Measurements from ENCODE around the gene MDN1. TPM values are rescaled to one million over a fixed set of nuclear protein-coding genes. Genes with fewer than 3 reads are reported as not detected.

The MDN1 gene
- total and polyA plus RNA-seq, 2 of the 8 experiments (the other 6 are each of a cell fraction or from before 2014, with no cell fraction given), result 53.5 to 179 TPM

DNA sequence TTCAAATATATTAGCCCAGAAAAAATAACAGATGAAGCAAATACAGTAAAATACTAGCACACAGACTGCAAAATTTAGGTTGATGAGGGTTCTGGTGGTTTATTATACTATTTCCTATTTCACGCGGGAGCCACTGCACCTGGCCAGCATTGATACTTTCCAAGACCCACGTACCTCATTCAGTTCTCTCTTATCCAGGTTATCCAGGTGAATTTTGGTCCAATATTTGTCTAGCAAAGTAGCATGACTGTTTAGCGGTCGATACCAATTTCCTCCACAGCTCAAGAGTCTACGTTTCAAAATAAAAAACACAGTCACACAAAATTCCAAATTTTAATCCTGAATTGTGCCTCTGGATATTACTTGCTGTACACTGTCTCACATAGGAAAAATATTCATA is 34.8 kb downstream of the MDN1 start (continued):
- TF ChIP-seq, protein P1, sequence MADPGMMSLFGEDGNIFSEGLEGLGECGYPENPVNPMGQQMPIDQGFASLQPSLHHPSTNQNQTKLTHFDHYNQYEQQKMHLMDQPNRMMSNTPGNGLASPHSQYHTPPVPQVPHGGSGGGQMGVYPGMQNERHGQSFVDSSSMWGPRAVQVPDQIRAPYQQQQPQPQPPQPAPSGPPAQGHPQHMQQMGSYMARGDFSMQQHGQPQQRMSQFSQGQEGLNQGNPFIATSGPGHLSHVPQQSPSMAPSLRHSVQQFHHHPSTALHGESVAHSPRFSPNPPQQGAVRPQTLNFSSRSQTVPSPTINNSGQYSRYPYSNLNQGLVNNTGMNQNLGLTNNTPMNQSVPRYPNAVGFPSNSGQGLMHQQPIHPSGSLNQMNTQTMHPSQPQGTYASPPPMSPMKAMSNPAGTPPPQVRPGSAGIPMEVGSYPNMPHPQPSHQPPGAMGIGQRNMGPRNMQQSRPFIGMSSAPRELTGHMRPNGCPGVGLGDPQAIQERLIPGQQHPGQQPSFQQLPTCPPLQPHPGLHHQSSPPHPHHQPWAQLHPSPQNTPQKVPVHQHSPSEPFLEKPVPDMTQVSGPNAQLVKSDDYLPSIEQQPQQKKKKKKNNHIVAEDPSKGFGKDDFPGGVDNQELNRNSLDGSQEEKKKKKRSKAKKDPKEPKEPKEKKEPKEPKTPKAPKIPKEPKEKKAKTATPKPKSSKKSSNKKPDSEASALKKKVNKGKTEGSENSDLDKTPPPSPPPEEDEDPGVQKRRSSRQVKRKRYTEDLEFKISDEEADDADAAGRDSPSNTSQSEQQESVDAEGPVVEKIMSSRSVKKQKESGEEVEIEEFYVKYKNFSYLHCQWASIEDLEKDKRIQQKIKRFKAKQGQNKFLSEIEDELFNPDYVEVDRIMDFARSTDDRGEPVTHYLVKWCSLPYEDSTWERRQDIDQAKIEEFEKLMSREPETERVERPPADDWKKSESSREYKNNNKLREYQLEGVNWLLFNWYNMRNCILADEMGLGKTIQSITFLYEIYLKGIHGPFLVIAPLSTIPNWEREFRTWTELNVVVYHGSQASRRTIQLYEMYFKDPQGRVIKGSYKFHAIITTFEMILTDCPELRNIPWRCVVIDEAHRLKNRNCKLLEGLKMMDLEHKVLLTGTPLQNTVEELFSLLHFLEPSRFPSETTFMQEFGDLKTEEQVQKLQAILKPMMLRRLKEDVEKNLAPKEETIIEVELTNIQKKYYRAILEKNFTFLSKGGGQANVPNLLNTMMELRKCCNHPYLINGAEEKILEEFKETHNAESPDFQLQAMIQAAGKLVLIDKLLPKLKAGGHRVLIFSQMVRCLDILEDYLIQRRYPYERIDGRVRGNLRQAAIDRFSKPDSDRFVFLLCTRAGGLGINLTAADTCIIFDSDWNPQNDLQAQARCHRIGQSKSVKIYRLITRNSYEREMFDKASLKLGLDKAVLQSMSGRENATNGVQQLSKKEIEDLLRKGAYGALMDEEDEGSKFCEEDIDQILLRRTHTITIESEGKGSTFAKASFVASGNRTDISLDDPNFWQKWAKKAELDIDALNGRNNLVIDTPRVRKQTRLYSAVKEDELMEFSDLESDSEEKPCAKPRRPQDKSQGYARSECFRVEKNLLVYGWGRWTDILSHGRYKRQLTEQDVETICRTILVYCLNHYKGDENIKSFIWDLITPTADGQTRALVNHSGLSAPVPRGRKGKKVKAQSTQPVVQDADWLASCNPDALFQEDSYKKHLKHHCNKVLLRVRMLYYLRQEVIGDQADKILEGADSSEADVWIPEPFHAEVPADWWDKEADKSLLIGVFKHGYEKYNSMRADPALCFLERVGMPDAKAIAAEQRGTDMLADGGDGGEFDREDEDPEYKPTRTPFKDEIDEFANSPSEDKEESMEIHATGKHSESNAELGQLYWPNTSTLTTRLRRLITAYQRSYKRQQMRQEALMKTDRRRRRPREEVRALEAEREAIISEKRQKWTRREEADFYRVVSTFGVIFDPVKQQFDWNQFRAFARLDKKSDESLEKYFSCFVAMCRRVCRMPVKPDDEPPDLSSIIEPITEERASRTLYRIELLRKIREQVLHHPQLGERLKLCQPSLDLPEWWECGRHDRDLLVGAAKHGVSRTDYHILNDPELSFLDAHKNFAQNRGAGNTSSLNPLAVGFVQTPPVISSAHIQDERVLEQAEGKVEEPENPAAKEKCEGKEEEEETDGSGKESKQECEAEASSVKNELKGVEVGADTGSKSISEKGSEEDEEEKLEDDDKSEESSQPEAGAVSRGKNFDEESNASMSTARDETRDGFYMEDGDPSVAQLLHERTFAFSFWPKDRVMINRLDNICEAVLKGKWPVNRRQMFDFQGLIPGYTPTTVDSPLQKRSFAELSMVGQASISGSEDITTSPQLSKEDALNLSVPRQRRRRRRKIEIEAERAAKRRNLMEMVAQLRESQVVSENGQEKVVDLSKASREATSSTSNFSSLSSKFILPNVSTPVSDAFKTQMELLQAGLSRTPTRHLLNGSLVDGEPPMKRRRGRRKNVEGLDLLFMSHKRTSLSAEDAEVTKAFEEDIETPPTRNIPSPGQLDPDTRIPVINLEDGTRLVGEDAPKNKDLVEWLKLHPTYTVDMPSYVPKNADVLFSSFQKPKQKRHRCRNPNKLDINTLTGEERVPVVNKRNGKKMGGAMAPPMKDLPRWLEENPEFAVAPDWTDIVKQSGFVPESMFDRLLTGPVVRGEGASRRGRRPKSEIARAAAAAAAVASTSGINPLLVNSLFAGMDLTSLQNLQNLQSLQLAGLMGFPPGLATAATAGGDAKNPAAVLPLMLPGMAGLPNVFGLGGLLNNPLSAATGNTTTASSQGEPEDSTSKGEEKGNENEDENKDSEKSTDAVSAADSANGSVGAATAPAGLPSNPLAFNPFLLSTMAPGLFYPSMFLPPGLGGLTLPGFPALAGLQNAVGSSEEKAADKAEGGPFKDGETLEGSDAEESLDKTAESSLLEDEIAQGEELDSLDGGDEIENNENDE (IDR thresholded peaks at IDR 0.05; ENCODE audit: insufficient replicate concordance, low read length), result no peak
- TF ChIP-seq, protein P2, sequence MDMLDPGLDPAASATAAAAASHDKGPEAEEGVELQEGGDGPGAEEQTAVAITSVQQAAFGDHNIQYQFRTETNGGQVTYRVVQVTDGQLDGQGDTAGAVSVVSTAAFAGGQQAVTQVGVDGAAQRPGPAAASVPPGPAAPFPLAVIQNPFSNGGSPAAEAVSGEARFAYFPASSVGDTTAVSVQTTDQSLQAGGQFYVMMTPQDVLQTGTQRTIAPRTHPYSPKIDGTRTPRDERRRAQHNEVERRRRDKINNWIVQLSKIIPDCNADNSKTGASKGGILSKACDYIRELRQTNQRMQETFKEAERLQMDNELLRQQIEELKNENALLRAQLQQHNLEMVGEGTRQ (IDR thresholded peaks at IDR 0.05; ENCODE audit: low read length), result no peak
- TF ChIP-seq FOSL1 (IDR thresholded peaks at IDR 0.05; ENCODE audit: insufficient read depth, low read depth, low read length), result no peak
- no peak for TF ChIP-seq TBP (IDR thresholded peaks at IDR 0.05; ENCODE audit: low read depth, low read length)
- TF ChIP-seq, protein P3, sequence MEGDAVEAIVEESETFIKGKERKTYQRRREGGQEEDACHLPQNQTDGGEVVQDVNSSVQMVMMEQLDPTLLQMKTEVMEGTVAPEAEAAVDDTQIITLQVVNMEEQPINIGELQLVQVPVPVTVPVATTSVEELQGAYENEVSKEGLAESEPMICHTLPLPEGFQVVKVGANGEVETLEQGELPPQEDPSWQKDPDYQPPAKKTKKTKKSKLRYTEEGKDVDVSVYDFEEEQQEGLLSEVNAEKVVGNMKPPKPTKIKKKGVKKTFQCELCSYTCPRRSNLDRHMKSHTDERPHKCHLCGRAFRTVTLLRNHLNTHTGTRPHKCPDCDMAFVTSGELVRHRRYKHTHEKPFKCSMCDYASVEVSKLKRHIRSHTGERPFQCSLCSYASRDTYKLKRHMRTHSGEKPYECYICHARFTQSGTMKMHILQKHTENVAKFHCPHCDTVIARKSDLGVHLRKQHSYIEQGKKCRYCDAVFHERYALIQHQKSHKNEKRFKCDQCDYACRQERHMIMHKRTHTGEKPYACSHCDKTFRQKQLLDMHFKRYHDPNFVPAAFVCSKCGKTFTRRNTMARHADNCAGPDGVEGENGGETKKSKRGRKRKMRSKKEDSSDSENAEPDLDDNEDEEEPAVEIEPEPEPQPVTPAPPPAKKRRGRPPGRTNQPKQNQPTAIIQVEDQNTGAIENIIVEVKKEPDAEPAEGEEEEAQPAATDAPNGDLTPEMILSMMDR (IDR thresholded peaks at IDR 0.05; ENCODE audit: control extremely low read depth in 1 of 3, insufficient read depth in 1 of 3, low read depth in 1 of 3, low read length in 3 of 3), result no peak
- no peak for TF ChIP-seq CHD2 (IDR thresholded peaks at IDR 0.05; ENCODE audit: low read length)
- no peak for TF ChIP-seq CHD1 (IDR thresholded peaks at IDR 0.05; ENCODE audit: low read depth, low read length)
- TF ChIP-seq SP2 (IDR thresholded peaks at IDR 0.05; ENCODE audit: low read length), result no peak
- TF ChIP-seq NRF1 (IDR thresholded peaks at IDR 0.05; ENCODE audit: low read depth, low read length), result no peak
